Measurements from ENCODE around the gene PLA2G4E. TPM values are rescaled to one million over a fixed set of nuclear protein-coding genes. Genes with fewer than 3 reads are reported as not detected.

Gene PLA2G4E
- total RNA-seq, 4 donors from 2014 or later = 1.1 to 89.5 (median 9.2) TPM

GRCh38 chr15:42012928-42013482 is 7.8 kb downstream of the PLA2G4E start:
- Histone ChIP-seq H3K4me3 (no peak overlapping the region), H3K4me1 (peaks cover 0 to 29% (median 9%) of the 10 kb centered on the region in 3 donors), H3K27ac (no peak overlapping the region), H3K36me3 (no peaks in the 10 kb centered on the region), H3K27me3 (no peaks in the 10 kb centered on the region), H3K9me3 (no peaks in the 10 kb centered on the region)
- intact Hi-C loops (cut with DNase I) = no loop called here
- DNase-seq = no peak
- no peak for TF ChIP-seq POLR2A (IDR thresholded peaks at IDR 0.05)
- WGBS, 2 donors = 87 to 90% methylated on average over 7 to 9 of the region's 10 CpGs

GRCh38 chr15:42012241-42012640 is 8.6 kb downstream of the PLA2G4E start:
- H3K36me3 ChIP-seq = no peaks in the 10 kb centered on the region
- 29 to 86% methylated on average over 1 to 2 of the region's 2 CpGs for WGBS, 2 donors
- H3K4me3 ChIP-seq = no peak overlapping the region
- H3K4me1 ChIP-seq = peaks cover 0 to 29% (median 9%) of the 10 kb centered on the region in 3 donors
- TF ChIP-seq POLR2A (IDR thresholded peaks at IDR 0.05) = no peak
- intact Hi-C loops (cut with DNase I) = no loop called here
- H3K9me3 ChIP-seq = no peaks in the 10 kb centered on the region
- H3K27ac ChIP-seq = peak overlapping the region; percentile 58 to 89 (median 82)
- DNase-seq = no peak
- H3K27me3 ChIP-seq = no peaks in the 10 kb centered on the region

DNA sequence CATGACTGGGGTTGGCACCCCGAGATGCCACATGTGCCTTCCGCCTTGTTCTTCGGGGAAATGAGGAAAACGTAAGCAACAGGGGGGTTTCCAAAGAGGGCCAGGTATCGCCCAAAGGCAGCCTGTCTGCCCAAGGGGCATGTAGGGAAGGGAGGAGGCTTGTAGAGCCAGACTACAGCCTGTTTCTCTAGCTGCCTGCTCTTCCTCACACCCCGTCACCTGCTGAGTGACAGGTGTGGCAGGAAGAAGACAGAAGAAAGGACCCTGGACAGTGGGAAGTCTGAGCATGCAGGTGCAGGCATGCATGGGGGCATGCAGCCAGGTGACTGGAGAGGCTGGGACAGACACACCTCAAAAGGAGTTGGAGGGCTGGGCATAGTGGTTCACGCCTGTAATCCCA is 9.8 kb downstream of the PLA2G4E start:
- DNase-seq = no peak
- Histone ChIP-seq H3K4me3 (no peak overlapping the region), H3K9me3 (no peaks in the 10 kb centered on the region), H3K27me3 (no peaks in the 10 kb centered on the region), H3K36me3 (no peaks in the 10 kb centered on the region), H3K27ac (peak overlapping the region; percentile 67 to 89 (median 82)), H3K4me1 (peaks cover 0 to 29% (median 9%) of the 10 kb centered on the region in 3 donors)
- WGBS, 2 donors = 24 to 51% methylated on average over 6 to 7 of the region's 7 CpGs
- intact Hi-C loops (cut with DNase I) = no loop called here
- TF ChIP-seq, protein P1, sequence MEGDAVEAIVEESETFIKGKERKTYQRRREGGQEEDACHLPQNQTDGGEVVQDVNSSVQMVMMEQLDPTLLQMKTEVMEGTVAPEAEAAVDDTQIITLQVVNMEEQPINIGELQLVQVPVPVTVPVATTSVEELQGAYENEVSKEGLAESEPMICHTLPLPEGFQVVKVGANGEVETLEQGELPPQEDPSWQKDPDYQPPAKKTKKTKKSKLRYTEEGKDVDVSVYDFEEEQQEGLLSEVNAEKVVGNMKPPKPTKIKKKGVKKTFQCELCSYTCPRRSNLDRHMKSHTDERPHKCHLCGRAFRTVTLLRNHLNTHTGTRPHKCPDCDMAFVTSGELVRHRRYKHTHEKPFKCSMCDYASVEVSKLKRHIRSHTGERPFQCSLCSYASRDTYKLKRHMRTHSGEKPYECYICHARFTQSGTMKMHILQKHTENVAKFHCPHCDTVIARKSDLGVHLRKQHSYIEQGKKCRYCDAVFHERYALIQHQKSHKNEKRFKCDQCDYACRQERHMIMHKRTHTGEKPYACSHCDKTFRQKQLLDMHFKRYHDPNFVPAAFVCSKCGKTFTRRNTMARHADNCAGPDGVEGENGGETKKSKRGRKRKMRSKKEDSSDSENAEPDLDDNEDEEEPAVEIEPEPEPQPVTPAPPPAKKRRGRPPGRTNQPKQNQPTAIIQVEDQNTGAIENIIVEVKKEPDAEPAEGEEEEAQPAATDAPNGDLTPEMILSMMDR (IDR thresholded peaks at IDR 0.05) = no peak
- no peak for TF ChIP-seq POLR2A (IDR thresholded peaks at IDR 0.05)

- TF ChIP-seq POLR2A (IDR thresholded peaks at IDR 0.05) = no peak
- TF ChIP-seq, protein P1 (IDR thresholded peaks at IDR 0.05) = no peak
- H3K4me1 ChIP-seq = peaks cover 0 to 29% (median 9%) of the 10 kb centered on the region in 3 donors
- H3K9me3 ChIP-seq = no peaks in the 10 kb centered on the region
- DNase-seq = no peak
- H3K27me3 ChIP-seq = no peaks in the 10 kb centered on the region
- intact Hi-C loops (cut with DNase I) = no loop called here
- 0 to 35% methylated on average over 1 of the region's 1 CpG for WGBS, 2 donors
- no peak overlapping the region for H3K4me3 ChIP-seq
- peak overlapping the region; percentile 67 to 89 (median 82) for H3K27ac ChIP-seq
- no peaks in the 10 kb centered on the region for H3K36me3 ChIP-seq
Measured at GRCh38 chr15:42010434-42010833, 10.4 kb downstream of the PLA2G4E start.

DNA sequence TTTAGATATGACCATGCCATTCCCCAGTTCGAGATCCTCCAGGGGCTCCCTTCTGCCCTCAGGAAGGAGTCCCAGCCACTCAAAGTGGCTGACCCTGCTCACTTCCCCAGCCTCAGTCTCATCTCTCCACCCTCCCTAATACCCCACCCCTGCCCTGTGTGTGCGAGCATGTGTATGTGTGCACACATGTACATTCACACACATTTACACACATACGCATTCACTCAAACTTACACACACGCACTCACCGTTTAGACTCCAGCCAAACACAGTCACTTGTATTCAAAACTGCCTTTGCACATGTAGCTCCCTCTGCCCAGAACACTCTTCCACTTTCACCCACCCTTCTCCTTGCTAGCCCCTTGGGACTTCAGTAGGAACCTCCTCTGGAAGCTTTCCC is 11.4 kb downstream of the PLA2G4E start:
- no peaks in the 10 kb centered on the region for H3K36me3 ChIP-seq
- H3K27ac ChIP-seq = no peak overlapping the region
- no peak overlapping the region for H3K4me3 ChIP-seq
- WGBS, 2 donors = 73 to 80% methylated on average over 5 of the region's 5 CpGs
- H3K9me3 ChIP-seq = no peaks in the 10 kb centered on the region
- TF ChIP-seq, protein P1 (IDR thresholded peaks at IDR 0.05) = no peak
- TF ChIP-seq POLR2A (IDR thresholded peaks at IDR 0.05) = no peak
- H3K4me1 ChIP-seq = peaks cover 0 to 29% (median 9%) of the 10 kb centered on the region in 3 donors
- H3K27me3 ChIP-seq = no peaks in the 10 kb centered on the region
- intact Hi-C loops (cut with DNase I) = no loop called here
- DNase-seq = no peak

DNA sequence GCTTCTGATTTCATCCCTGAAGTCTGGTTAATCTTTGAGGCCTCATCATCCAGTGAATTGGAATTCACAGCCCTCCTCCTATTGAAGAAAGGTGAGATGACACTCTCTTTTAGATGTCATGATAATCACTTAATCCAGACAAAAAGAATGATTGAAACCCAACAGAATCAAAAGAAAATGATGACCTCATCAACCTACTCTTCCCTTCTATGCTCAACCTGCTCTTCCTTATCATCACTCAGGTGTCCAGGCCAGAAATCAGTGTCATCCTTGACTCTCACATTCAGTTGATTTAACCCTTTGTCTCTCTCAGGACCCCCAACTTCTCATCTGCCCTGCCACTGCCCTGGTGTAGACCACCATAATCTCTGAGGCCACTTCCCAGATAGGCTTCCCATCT is 11.8 kb downstream of the PLA2G4E start:
- TF ChIP-seq, protein P1 (IDR thresholded peaks at IDR 0.05) = no peak
- no peak for TF ChIP-seq POLR2A (IDR thresholded peaks at IDR 0.05)
- peaks cover 0 to 29% (median 9%) of the 10 kb centered on the region in 3 donors for H3K4me1 ChIP-seq
- no peaks in the 10 kb centered on the region for H3K36me3 ChIP-seq
- no peaks in the 10 kb centered on the region for H3K9me3 ChIP-seq
- DNase-seq = no peak
- intact Hi-C loops (cut with DNase I) = no loop called here
- H3K27ac ChIP-seq = no peak overlapping the region
- H3K27me3 ChIP-seq = no peaks in the 10 kb centered on the region
- H3K4me3 ChIP-seq = no peak overlapping the region

All from esophagus squamous epithelium (tissue), 5 donors.